A673 (cell line): Measurements from ENCODE around the gene CDX1. TPM values are rescaled to one million over a fixed set of nuclear protein-coding genes. Genes with fewer than 3 reads are reported as not detected.

Experiments
- BruUV-seq: library from RNA; stranded (reverse); fragments of 400-500 nt; replicated peaks from 2 replicates; lab custom pipeline; 2021; lab: Mats Ljungman, UMichigan
- CTCF ChIA-PET: fragments of 300-600 bp; sonication (Branson Sonifier 250); formaldehyde crosslinking; loops from one replicate; lab custom pipeline; 2022; ENCODE audit warnings: antibody characterized with exemption; lab: Charles Lee
- POLR2A ChIA-PET: fragments of 300-600 bp; sonication (Branson Sonifier 250); formaldehyde crosslinking; loops from one replicate; lab custom pipeline; 2022; ENCODE audit warnings: antibody characterized with exemption; ENCODE audit not compliant: low non-redundant PET; lab: Charles Lee
- DNase-seq: peaks from one replicate; pipeline ENCODE4 v3.0.0-alpha.2; 2015; ENCODE audit warnings: low spot score
- H3K27ac ChIP-seq: fragments of 200-600 bp; sonication (generic); 2 replicates; pipeline ENCODE4 v1.5.1; 2016; ENCODE audit warnings: mixed run types, low read depth, mild to moderate bottlenecking, mixed read lengths, antibody characterized with exemption, low read length; ENCODE audit not compliant: poor library complexity, severe bottlenecking
- H3K27me3 ChIP-seq: fragments of 200-600 bp; sonication (generic); replicated peaks from 2 replicates; pipeline ENCODE4 v1.6.1; 2017; ENCODE audit warnings: mixed run types, low read depth, mild to moderate bottlenecking, mixed read lengths, antibody characterized with exemption, low read length; ENCODE audit not compliant: insufficient read depth, poor library complexity
- H3K36me3 ChIP-seq: fragments of 200-600 bp; sonication (generic); 2 replicates; pipeline ENCODE4 v1.6.1; 2016; ENCODE audit warnings: mixed run types, mild to moderate bottlenecking, mixed read lengths, antibody characterized with exemption, low read length; ENCODE audit not compliant: insufficient read depth, poor library complexity, severe bottlenecking
- H3K4me1 ChIP-seq: fragments of 200-600 bp; sonication (generic); 2 replicates; pipeline ENCODE4 v1.6.1; 2017; ENCODE audit warnings: mixed run types, mild to moderate bottlenecking, mixed read lengths, antibody characterized with exemption, low read length; ENCODE audit not compliant: insufficient read depth, poor library complexity, severe bottlenecking
- H3K4me3 ChIP-seq: fragments of 200-600 bp; sonication (generic); 2 replicates; pipeline ENCODE4 v1.5.1; 2016; ENCODE audit warnings: low read depth, mixed run types, mild to moderate bottlenecking, mixed read lengths, low read length; ENCODE audit not compliant: poor library complexity, severe bottlenecking
- H3K9me3 ChIP-seq: fragments of 200-600 bp; sonication (generic); 2 replicates; pipeline ENCODE4 v1.6.1; 2016; ENCODE audit warnings: mixed run types, low read depth, mild to moderate bottlenecking, mixed read lengths, antibody characterized with exemption, low read length; ENCODE audit not compliant: poor library complexity, severe bottlenecking
- EZH2 ChIP-seq: fragments of 200-600 bp; sonication (generic); IDR thresholded peaks from 2 replicates; pipeline ENCODE4 v1.6.1; 2017; ENCODE audit warnings: borderline replicate concordance, low read depth, mild to moderate bottlenecking, mixed read lengths, antibody characterized with exemption, low read length; ENCODE audit not compliant: poor library complexity, severe bottlenecking
- intact Hi-C: fragments of 100-400 bp; cut with micrococcal nuclease; formaldehyde crosslinking; loops from one replicate; pipeline ENCODE4 v1.10.0; 2022; ENCODE audit not compliant: unreplicated experiment
- total RNA-seq: library from RNA; stranded (reverse); gene quantifications from 2 replicates; pipeline ENCODE4 v1.2.3, GENCODE V29; 2021
- TF ChIP-seq, protein P1 (sequence below): fragments of 300-800, 200-600 bp; sonication (generic); conservative IDR thresholded peaks from 2 replicates; pipeline ENCODE4 v1.5.1; 2017; ENCODE audit warnings: low read depth, mild to moderate bottlenecking, antibody characterized with exemption, low read length, moderate library complexity, mixed read lengths

Gene CDX1
- total RNA-seq, 1 experiment from 2014 or later: not detected

DNA sequence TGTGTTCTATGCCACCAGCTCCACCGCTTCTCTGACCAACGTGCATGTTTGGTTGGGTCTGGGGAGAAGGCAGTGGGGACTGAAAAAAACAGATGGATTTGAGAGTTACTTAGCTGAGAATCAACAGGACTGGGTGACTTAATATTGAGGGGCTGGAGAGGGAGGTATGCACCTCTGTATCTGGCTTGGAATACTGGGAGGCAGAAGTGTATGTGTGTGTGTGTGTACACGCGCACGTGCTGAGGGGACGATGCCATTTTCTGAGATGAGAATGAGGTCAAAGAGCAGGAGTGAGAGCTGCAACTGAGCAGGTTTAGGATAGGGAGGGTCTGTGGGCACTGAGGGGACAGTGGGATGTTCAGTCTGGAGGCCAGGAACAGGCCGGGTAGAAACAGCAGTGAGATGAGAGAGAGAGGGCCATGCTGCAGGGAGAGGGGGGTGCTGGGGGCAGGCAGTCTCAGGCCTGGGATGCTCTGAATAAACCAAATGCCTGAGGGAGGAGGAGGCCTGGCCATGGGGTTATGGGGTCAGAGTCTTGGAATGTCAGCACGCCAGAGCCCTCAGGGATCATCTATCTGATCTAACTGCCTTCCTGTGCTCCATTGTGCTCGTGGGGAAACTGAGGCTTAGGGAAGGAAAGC is 24.9 kb upstream of the CDX1 start:
- peaks cover 54% of the 10 kb centered on the region for H3K4me1 ChIP-seq
- POLR2A ChIA-PET: no interaction called here
- H3K36me3 ChIP-seq: no peaks in the 10 kb centered on the region
- H3K27ac ChIP-seq: no peak overlapping the region
- H3K4me3 ChIP-seq: no peak overlapping the region
- TF ChIP-seq, protein P1, sequence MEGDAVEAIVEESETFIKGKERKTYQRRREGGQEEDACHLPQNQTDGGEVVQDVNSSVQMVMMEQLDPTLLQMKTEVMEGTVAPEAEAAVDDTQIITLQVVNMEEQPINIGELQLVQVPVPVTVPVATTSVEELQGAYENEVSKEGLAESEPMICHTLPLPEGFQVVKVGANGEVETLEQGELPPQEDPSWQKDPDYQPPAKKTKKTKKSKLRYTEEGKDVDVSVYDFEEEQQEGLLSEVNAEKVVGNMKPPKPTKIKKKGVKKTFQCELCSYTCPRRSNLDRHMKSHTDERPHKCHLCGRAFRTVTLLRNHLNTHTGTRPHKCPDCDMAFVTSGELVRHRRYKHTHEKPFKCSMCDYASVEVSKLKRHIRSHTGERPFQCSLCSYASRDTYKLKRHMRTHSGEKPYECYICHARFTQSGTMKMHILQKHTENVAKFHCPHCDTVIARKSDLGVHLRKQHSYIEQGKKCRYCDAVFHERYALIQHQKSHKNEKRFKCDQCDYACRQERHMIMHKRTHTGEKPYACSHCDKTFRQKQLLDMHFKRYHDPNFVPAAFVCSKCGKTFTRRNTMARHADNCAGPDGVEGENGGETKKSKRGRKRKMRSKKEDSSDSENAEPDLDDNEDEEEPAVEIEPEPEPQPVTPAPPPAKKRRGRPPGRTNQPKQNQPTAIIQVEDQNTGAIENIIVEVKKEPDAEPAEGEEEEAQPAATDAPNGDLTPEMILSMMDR: no peak
- no peak for TF ChIP-seq EZH2
- CTCF ChIA-PET: no interaction called here
- intact Hi-C loops: loop anchor here (5.0 kb wide), 1 partner anchor 216 kb away; the partner anchor contains the start of gene TCOF1
- no peaks in the 10 kb centered on the region for H3K27me3 ChIP-seq
- DNase-seq: no peak
- H3K9me3 ChIP-seq: no peaks in the 10 kb centered on the region
- no TSS peak for BruUV-seq

GRCh38 chr5:150142185-150142958 is 24.2 kb upstream of the CDX1 start:
- ChIA-PET CTCF (no interaction called here), POLR2A (no interaction called here)
- no peaks in the 10 kb centered on the region for H3K9me3 ChIP-seq
- no peak for DNase-seq
- no peak overlapping the region for H3K4me3 ChIP-seq
- no peaks in the 10 kb centered on the region for H3K27me3 ChIP-seq
- TF ChIP-seq EZH2: no peak
- TF ChIP-seq, protein P1: no peak
- H3K36me3 ChIP-seq: no peaks in the 10 kb centered on the region
- H3K4me1 ChIP-seq: peaks cover 51% of the 10 kb centered on the region
- H3K27ac ChIP-seq: peak overlapping the region; percentile 74
- intact Hi-C loops: loop anchor here (5.0 kb wide), 1 partner anchor 215 kb away; the partner anchor contains the start of gene TCOF1
- no TSS peak for BruUV-seq

DNA sequence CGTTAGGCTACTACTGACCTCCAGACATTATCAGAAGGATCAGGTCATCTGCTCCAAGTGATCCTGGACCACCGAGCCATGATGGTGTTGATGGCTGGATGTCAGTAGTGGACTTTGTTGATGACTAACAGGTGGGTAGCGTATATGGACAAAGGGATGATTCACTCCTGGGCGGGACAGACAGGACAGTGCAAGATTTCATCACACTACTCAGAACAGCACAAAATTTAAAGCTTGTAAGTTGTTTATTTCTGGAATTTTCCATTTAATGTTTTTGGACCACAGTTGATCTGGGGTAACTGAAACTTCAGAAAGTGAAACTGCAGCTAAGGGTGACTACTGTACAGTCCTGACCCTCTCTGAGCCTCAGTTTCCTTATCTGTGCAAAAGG is 23.6 kb upstream of the CDX1 start:
- Histone ChIP-seq H3K27me3 (no peaks in the 10 kb centered on the region), H3K27ac (peak overlapping the region; percentile 74), H3K4me1 (peaks cover 45% of the 10 kb centered on the region), H3K36me3 (no peaks in the 10 kb centered on the region), H3K9me3 (no peaks in the 10 kb centered on the region), H3K4me3 (no peak overlapping the region)
- no peak for DNase-seq
- CTCF ChIA-PET: no interaction called here
- no TSS peak for BruUV-seq
- POLR2A ChIA-PET: no interaction called here
- TF ChIP-seq, protein P1: no peak
- TF ChIP-seq EZH2: no peak
- intact Hi-C loops: loop anchor here (5.0 kb wide), 1 partner anchor 214 kb away; the partner anchor contains the start of gene TCOF1
